ENCODE data around the gene TMCC2. TPM values are rescaled to one million over a fixed set of nuclear protein-coding genes. Genes with fewer than 3 reads are reported as not detected.

Gene TMCC2
- total RNA-seq, 2 experiments from 2014 or later, result 2.6 to 5.3 TPM

GRCh38 chr1:205298191-205298994 lies 70.6 kb downstream of the TMCC2 start:
- CTCF ChIA-PET, result interaction anchor here (0.7 to 3.5 kb wide), 6 partner anchors 22 to 187 kb away, joined by 3 to 16 read pairs (median 4); no protein-coding TSS in a partner anchor
- no peak for ATAC-seq
- Mint-ChIP-seq H3K27ac (no peak overlapping the region), H3K27me3 (peaks cover 8% of the 10 kb centered on the region), H3K4me3 (no peak overlapping the region), H3K9me3 (ENCODE audit: low read depth) (no peaks in the 10 kb centered on the region), H3K36me3 (no peaks in the 10 kb centered on the region), H3K4me1 (peaks cover 15% of the 10 kb centered on the region)
- DNase-seq, result no peak

GRCh38 chr1:205300149-205300548 lies 72.4 kb downstream of the TMCC2 start:
- Mint-ChIP-seq H3K4me3 (no peak overlapping the region), H3K9me3 (ENCODE audit: low read depth) (no peaks in the 10 kb centered on the region), H3K27ac (no peak overlapping the region), H3K36me3 (peaks cover 4% of the 10 kb centered on the region), H3K27me3 (peaks cover 3% of the 10 kb centered on the region), H3K4me1 (peaks cover 20% of the 10 kb centered on the region)
- no peak for DNase-seq
- CTCF ChIA-PET, result interaction anchor here (1.0 to 2.1 kb wide), 4 partner anchors 14 to 27 kb away, joined by 3 to 8 read pairs (median 6); no protein-coding TSS in a partner anchor
- ATAC-seq, result no peak

GRCh38 chr1:205301205-205301821 lies 73.6 kb downstream of the TMCC2 start:
- Mint-ChIP-seq H3K4me3 (no peak overlapping the region), H3K9me3 (ENCODE audit: low read depth) (no peaks in the 10 kb centered on the region), H3K4me1 (peaks cover 14% of the 10 kb centered on the region), H3K36me3 (peaks cover 10% of the 10 kb centered on the region), H3K27ac (no peak overlapping the region), H3K27me3 (peaks cover 3% of the 10 kb centered on the region)
- CTCF ChIA-PET, result interaction anchor here (0.7 to 2.1 kb wide), 4 partner anchors 13 to 78 kb away, joined by 3 to 8 read pairs (median 6); no protein-coding TSS in a partner anchor
- DNase-seq (no peak), ATAC-seq (no peak)

- Mint-ChIP-seq H3K4me3 (no peak overlapping the region), H3K4me1 (peaks cover 11% of the 10 kb centered on the region), H3K27me3 (peaks cover 3% of the 10 kb centered on the region), H3K36me3 (peaks cover 11% of the 10 kb centered on the region), H3K27ac (no peak overlapping the region), H3K9me3 (ENCODE audit: low read depth) (no peaks in the 10 kb centered on the region)
- DNase-seq (no peak), ATAC-seq (no peak)
- CTCF ChIA-PET, result interaction anchor here (1.9 to 2.1 kb wide), 2 partner anchors 23 to 29 kb away, joined by 7 to 8 read pairs; no protein-coding TSS in a partner anchor
These were observed 74.3 kb downstream of the TMCC2 start for GRCh38 chr1:205301842-205302588.

GRCh38 chr1:205303247-205303888 lies 75.6 kb downstream of the TMCC2 start:
- CTCF ChIA-PET, result interaction anchor here (1.0 to 1.9 kb wide), 3 partner anchors 15 to 51 kb away, joined by 3 to 9 read pairs (median 3); no protein-coding TSS in a partner anchor
- ATAC-seq, result no peak
- peaks cover 3% of the 10 kb centered on the region for H3K27me3 Mint-ChIP-seq
- no peak overlapping the region for H3K27ac Mint-ChIP-seq
- H3K36me3 Mint-ChIP-seq, result peaks cover 17% of the 10 kb centered on the region
- DNase-seq, result no peak
- H3K9me3 Mint-ChIP-seq (ENCODE audit: low read depth), result no peaks in the 10 kb centered on the region
- peaks cover 10% of the 10 kb centered on the region for H3K4me1 Mint-ChIP-seq
- H3K4me3 Mint-ChIP-seq, result no peak overlapping the region

GRCh38 chr1:205304046-205304694 lies 76.4 kb downstream of the TMCC2 start:
- peaks cover 18% of the 10 kb centered on the region for H3K36me3 Mint-ChIP-seq
- no peak overlapping the region for H3K4me3 Mint-ChIP-seq
- CTCF ChIA-PET, result interaction anchor here (1.0 to 1.9 kb wide), 3 partner anchors 14 to 50 kb away, joined by 3 to 9 read pairs (median 3); no protein-coding TSS in a partner anchor
- ATAC-seq, result no peak
- H3K9me3 Mint-ChIP-seq (ENCODE audit: low read depth), result no peaks in the 10 kb centered on the region
- DNase-seq, result no peak
- H3K4me1 Mint-ChIP-seq, result peaks cover 10% of the 10 kb centered on the region
- H3K27me3 Mint-ChIP-seq, result no peaks in the 10 kb centered on the region
- peak overlapping the region; percentile 56 for H3K27ac Mint-ChIP-seq

- DNase-seq (no peak), ATAC-seq (peak; percentile 45)
- Mint-ChIP-seq H3K27me3 (no peaks in the 10 kb centered on the region), H3K27ac (peak overlapping the region; percentile 56), H3K9me3 (ENCODE audit: low read depth) (no peaks in the 10 kb centered on the region), H3K4me3 (no peak overlapping the region), H3K4me1 (peaks cover 10% of the 10 kb centered on the region), H3K36me3 (peaks cover 18% of the 10 kb centered on the region)
- CTCF ChIA-PET, result interaction anchor here (1.9 kb wide), 1 partner anchor 31 kb away, joined by 9 read pairs; no protein-coding TSS in a partner anchor
These were observed 76.9 kb downstream of the TMCC2 start for GRCh38 chr1:205304695-205305070.

GRCh38 chr1:205306929-205307566 lies 79.3 kb downstream of the TMCC2 start:
- no peak for ATAC-seq
- Mint-ChIP-seq H3K36me3 (peaks cover 22% of the 10 kb centered on the region), H3K4me3 (no peak overlapping the region), H3K9me3 (ENCODE audit: low read depth) (no peaks in the 10 kb centered on the region), H3K27ac (no peak overlapping the region), H3K4me1 (peaks cover 10% of the 10 kb centered on the region), H3K27me3 (no peaks in the 10 kb centered on the region)
- no peak for DNase-seq
- CTCF ChIA-PET, result interaction anchor here (0.9 to 1.7 kb wide), 4 partner anchors 17 to 28 kb away, joined by 3 to 5 read pairs (median 4); no protein-coding TSS in a partner anchor

GRCh38 chr1:205309741-205310140 lies 82.0 kb downstream of the TMCC2 start:
- Mint-ChIP-seq H3K4me1 (peaks cover 24% of the 10 kb centered on the region), H3K27ac (no peak overlapping the region), H3K27me3 (no peaks in the 10 kb centered on the region), H3K4me3 (no peak overlapping the region), H3K9me3 (ENCODE audit: low read depth) (no peaks in the 10 kb centered on the region), H3K36me3 (peaks cover 19% of the 10 kb centered on the region)
- CTCF ChIA-PET, result interaction anchor here (29.1 kb wide), 1 partner anchor 30 kb away, joined by 1096 read pairs; no protein-coding TSS in a partner anchor
- ATAC-seq, result no peak
- no peak for DNase-seq

- no peak for ATAC-seq
- H3K27ac Mint-ChIP-seq, result no peak overlapping the region
- no peak overlapping the region for H3K4me3 Mint-ChIP-seq
These were observed 83.4 kb downstream of the TMCC2 start for GRCh38 chr1:205310976-205311704.

GRCh38 chr1:205312866-205313562 lies 85.3 kb downstream of the TMCC2 start:
- CTCF ChIA-PET, result interaction anchor here (0.7 to 29.1 kb wide), 8 partner anchors 11 to 172 kb away, joined by 3 to 1096 read pairs (median 5); partner anchors contain the start of gene NUAK2
- Mint-ChIP-seq H3K27ac (peak overlapping the region; percentile 83), H3K36me3 (peaks cover 8% of the 10 kb centered on the region), H3K4me3 (peak overlapping the region; percentile 61), H3K27me3 (no peaks in the 10 kb centered on the region), H3K9me3 (ENCODE audit: low read depth) (no peaks in the 10 kb centered on the region), H3K4me1 (peaks cover 42% of the 10 kb centered on the region)
- no peak for ATAC-seq
- no peak for DNase-seq

More at GRCh38 chr1:205310976-205311704, 83.4 kb downstream of the TMCC2 start:
- Mint-ChIP-seq H3K4me1 (peaks cover 30% of the 10 kb centered on the region), H3K36me3 (peaks cover 14% of the 10 kb centered on the region), H3K27me3 (no peaks in the 10 kb centered on the region), H3K9me3 (ENCODE audit: low read depth) (no peaks in the 10 kb centered on the region)
- no peak for DNase-seq
- CTCF ChIA-PET, result interaction anchor here (1.1 to 29.1 kb wide), 3 partner anchors 10 to 31 kb away, joined by 3 to 1096 read pairs (median 6); partner anchors contain the start of gene NUAK2

All from activated CD8-positive, alpha-beta memory T cell treated with anti-CD3 and anti-CD28 coated beads, Interleukin-2, amount 10 ng/mL, durations not matched to agents 7 days and 5 days (primary cell).